IMR-90 (cell line): ENCODE measurements around the gene POC1B.

Experiments
- BHLHE40 ChIP-seq: fragments of 150-350 bp; IDR thresholded peaks from 2 replicates; pipeline ENCODE4 v1.6.1; 2016; ENCODE audit warnings: mild to moderate bottlenecking, low read depth, low read length
- CEBPB ChIP-seq: IDR thresholded peaks from 2 replicates; pipeline ENCODE4 v1.6.1; 2012; ENCODE audit warnings: low read depth, low read length, improper control_type of control experiment
- CHD1 ChIP-seq: IDR thresholded peaks from 2 replicates; pipeline ENCODE4 v1.6.1; 2012; ENCODE audit warnings: low read depth, low read length, improper control_type of control experiment
- CTCF ChIP-seq: conservative IDR thresholded peaks from 2 replicates; pipeline ENCODE4 v1.5.1; 2012; ENCODE audit warnings: mild to moderate bottlenecking, low read depth, low read length, improper control_type of control experiment
- FOS ChIP-seq: fragments of 150-350 bp; IDR thresholded peaks from 2 replicates; pipeline ENCODE4 v1.6.1; 2016; ENCODE audit warnings: low read depth, low read length
- MAFK ChIP-seq: IDR thresholded peaks from 2 replicates; pipeline ENCODE4 v1.6.1; 2012; ENCODE audit warnings: low read depth, low read length, improper control_type of control experiment
- MXI1 ChIP-seq: IDR thresholded peaks from 2 replicates; pipeline ENCODE4 v1.6.1; 2012; ENCODE audit warnings: low read depth, mild to moderate bottlenecking, low read length, moderate library complexity, borderline replicate concordance
- POLR2A ChIP-seq: IDR thresholded peaks from 2 replicates; pipeline ENCODE4 v1.6.1; 2012; ENCODE audit warnings: mild to moderate bottlenecking, low read depth, low read length
- RAD21 ChIP-seq: IDR thresholded peaks from 2 replicates; pipeline ENCODE4 v1.6.1; 2012; ENCODE audit warnings: low read length, improper control_type of control experiment
- RCOR1 ChIP-seq: IDR thresholded peaks from 2 replicates; pipeline ENCODE4 v1.6.1; 2012; ENCODE audit warnings: mild to moderate bottlenecking, low read length, improper control_type of control experiment; ENCODE audit not compliant: insufficient replicate concordance
- RFX5 ChIP-seq: IDR thresholded peaks from 2 replicates; pipeline ENCODE4 v1.8.0; 2012; ENCODE audit warnings: low read depth, mild to moderate bottlenecking, low read length, moderate library complexity
- SMC3 ChIP-seq: fragments of 150-350 bp; IDR thresholded peaks from 2 replicates; pipeline ENCODE4 v1.6.1; 2016; ENCODE audit warnings: low read depth, mild to moderate bottlenecking, antibody characterized with exemption, low read length, moderate library complexity
- USF2 ChIP-seq: fragments of 150-350 bp; IDR thresholded peaks from 2 replicates; pipeline ENCODE4 v1.6.1; 2017; ENCODE audit warnings: mild to moderate bottlenecking, antibody characterized with exemption, low read length, low read depth

- TF ChIP-seq CTCF (no peak), RFX5 (no peak), MAFK (no peak), RAD21 (no peak), USF2 (no peak), POLR2A (no peak), RCOR1 (no peak), SMC3 (no peak), FOS (no peak), MXI1 (no peak), BHLHE40 (no peak), CEBPB (no peak), CHD1 (no peak)
Observed at GRCh38 chr12:89567691-89568239, 41.9 kb upstream of the POC1B start.
